ENCODE results near the gene ATF7IP2.

- TF ChIP-seq CTCF (IDR thresholded peaks at IDR 0.05): no peak
- TF ChIP-seq POLR2A (IDR thresholded peaks at IDR 0.05): no peak
Measured at GRCh38 chr16:10530685-10531084, 144.8 kb downstream of the ATF7IP2 start.

Data from thyroid gland (tissue), 4 donors.